NCI-H2107 treated with DMSO at 0.1 percent for 48 hours (cell line): Measurements from ENCODE around the gene ZSCAN21.

Source experiments
- DNase-seq: peaks from one replicate; lab custom pipeline; 2025; ENCODE audit not compliant: unreplicated experiment; lab: John Stamatoyannopoulos, UW

The ZSCAN21 gene

DNA sequence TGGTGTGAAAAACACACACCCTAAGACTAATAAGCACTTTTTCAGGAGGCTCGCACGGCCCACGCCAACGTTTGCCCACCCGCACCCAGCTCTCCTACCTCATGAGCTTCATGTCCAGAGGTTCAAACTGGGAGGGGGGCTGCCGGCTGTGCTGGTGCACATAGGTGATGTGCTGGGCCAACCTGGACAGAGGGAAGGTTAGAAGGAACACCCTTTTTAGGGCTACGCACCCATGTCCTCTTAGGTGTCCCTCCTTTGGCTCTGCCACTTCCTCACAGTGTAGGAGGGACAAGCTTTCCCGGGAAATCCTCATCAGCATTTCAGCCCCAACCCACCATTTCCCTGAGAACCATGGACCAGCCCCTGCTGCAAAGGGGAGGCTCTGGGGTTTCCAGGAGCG, 45.7 kb downstream of the ZSCAN21 start:
- DNase-seq = no peak

DNA sequence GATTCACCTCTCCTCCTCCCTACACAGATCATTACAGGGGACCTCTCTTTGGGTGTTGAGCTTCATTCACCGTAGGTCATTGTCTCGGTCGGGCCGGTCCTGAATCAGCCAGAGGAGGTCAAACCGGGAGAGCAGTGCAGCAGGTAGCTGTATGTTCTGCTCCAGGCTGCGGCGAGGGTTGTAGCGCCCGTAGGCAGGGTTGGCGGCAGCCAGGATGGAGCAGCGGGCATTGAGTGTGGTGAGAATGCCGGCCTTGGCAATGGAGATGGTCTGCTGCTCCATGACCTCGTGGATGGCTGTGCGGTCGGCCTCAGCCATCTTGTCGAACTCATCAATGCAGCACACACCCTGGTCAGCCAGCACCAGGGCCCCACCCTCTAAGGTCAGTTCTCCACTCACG, 46.1 kb downstream of the ZSCAN21 start:
- DNase-seq = no peak

DNA sequence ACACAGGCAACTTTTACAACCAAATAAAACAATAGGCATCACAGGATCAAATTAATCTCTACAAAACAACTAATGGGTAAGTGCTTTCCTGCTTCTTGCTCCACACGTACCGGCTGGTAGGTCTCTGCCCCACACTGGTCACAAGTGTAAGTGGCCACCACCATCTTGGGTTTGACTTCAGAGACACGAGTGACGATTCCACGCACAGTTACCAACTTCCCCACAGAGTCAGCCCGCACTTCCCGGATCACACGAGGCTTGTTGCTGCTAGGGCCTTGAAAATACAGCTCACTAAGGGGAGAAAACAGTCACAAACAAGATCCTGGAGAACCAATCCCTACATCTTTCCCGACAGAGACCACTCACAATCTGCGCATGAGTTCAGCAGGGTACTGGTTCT, 49.3 kb downstream of the ZSCAN21 start:
- no peak for DNase-seq

GRCh38 chr7:100099452-100099851, 49.9 kb downstream of the ZSCAN21 start:
- no peak for DNase-seq

GRCh38 chr7:100100420-100101015, 50.9 kb downstream of the ZSCAN21 start:
- peak; percentile 78 for DNase-seq

GRCh38 chr7:100101016-100101862, 51.7 kb downstream of the ZSCAN21 start, which contains the start of the genes AP4M1 and MCM7:
Gene AP4M1, plus strand, starts transcription at chr7:100101643. Its CDS starts 72 bp downstream, at chr7:100101715.
Gene MCM7, minus strand, starts transcription at chr7:100101397. Its CDS starts 103 bp downstream, at chr7:100101294.
- DNase-seq = peak; percentile 97

GRCh38 chr7:100102950-100103840, 53.6 kb downstream of the ZSCAN21 start:
- no peak for DNase-seq

- no peak for DNase-seq
These were observed 56.0 kb downstream of the ZSCAN21 start for GRCh38 chr7:100105534-100105933.

- DNase-seq = no peak
These were observed 57.1 kb downstream of the ZSCAN21 start for GRCh38 chr7:100106633-100107032.

- DNase-seq = no peak
These were observed 57.7 kb downstream of the ZSCAN21 start for GRCh38 chr7:100107125-100107737.

DNA sequence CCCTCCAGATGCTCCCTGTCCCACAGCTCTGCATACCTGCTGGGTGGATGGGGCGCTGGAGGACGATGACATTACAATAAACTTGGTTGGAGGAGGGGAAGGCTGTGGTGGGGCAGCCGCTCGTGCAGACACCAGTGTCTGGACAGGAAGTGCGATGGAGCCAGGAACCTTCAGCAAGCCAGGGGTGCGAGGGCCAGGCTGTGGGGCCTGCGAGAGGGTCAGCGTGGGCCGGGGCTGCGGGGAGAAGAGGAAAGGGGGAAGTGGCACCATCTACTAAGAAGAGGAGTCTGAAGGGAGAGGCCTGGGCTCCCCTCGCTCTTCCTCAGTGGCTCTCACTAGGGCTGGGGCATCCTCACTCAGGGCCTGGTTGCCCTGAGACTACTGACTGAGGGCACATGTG, 58.3 kb downstream of the ZSCAN21 start:
- DNase-seq = no peak

DNA sequence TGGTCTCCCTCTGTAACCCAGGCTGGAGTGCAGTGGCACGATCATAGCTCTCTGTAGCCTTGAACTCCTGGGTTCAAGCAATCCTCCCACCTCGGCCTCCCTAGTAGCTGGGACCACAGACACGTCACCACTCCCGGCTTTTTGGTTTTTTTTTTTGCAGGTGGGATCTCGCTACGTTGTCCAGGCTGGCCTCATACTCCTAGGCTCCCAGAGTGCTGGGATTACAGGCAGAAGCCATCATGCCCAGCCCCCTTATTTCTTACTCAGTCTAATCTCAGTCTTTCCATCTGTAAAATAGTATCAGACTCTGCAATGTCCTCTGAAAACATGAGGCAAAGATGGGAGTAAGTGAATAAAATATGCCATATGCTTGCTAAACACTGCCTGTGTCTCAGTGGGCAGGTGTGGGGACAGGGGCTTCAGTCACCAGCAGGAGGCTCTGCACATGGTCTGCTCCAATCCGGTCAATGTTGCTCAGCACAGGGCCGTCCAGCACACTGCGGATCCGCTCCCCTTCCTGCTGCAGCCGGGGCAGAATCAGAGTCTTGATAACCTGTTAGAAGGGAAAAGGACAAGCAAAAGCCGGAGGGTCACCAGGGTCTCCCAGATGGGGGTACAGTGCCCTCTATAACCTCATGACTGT, 60.1 kb downstream of the ZSCAN21 start:
- no peak for DNase-seq

DNA sequence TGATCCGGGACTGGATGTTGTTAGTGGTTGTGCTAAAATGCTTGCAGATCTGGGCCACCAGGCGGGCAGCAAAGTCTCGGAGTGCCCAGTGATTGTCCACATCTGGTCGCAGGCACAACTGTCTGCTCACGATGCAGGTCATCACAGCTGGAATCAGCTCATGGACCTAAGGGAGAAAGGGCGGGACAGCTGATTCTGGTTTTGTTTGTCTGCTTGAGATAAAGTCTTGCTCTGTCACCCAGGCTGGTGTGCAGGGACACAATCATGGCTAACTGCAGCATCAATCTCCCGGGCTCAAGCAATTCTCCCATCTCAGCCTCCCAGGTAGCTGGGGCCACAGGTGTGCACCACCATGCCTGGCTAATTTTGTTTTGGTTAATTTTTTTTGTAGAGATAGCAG, 61.6 kb downstream of the ZSCAN21 start:
- DNase-seq = no peak

GRCh38 chr7:100111914-100112313, 62.3 kb downstream of the ZSCAN21 start:
- DNase-seq = no peak
